Posterior cingulate gyrus (tissue), 11 donors: Measurements from ENCODE around the gene S100B.
"Not testable (repeated sequence)": the region's sequence is repeated elsewhere in the genome, so short reads cannot be mapped to it uniquely, and the experiment has no call there.

ENCODE experiments used
- DNase-seq, 10 donors: peaks; one replicate each; pipeline versions ENCODE4 v3.0.0 to v3.0.0-alpha.2; 2020 to 2021; ENCODE audit warnings: mixed read lengths in 3 of 10
- intact Hi-C: fragments of 100-400 bp; cut with DNase I; formaldehyde crosslinking; loops from one replicate; pipeline ENCODE4 v1.15.1; 2023

Gene S100B

DNA sequence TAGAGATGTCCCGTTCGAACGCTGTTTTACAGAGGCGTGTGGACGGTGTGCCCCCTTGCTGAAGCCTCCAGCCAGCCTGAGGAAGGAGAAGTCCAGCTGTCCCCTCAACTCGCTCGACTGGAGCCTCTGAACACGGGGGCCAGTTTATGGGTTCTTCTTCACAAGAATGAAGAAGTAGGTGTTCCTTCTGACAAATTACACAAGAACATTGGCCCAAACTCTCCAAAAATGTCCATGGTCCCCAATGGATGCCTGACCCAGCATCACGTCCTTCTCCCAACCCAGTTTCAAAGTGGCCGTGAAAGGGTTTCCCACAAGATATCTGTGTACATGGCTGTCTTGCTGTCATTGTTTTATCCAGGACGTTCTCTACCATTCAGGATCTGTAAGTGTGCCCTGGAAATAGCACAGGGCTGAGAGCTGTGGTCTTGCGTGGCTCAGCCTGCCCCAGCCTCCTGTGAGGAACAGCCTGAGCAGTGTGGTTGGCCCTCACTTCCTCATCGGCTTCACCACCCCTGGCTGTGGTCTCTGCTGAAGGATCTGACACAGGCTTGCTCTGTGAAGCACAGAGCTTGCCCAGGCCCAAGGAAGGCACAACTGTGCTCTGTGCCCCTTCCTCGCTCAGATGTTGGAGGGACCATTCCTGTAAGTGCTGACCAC, 1.0 kb upstream of the S100B start:
- peak in 3 of 10 donors; percentile 24 to 90 (median 34) for DNase-seq
- intact Hi-C loops, result no loop called here

DNA sequence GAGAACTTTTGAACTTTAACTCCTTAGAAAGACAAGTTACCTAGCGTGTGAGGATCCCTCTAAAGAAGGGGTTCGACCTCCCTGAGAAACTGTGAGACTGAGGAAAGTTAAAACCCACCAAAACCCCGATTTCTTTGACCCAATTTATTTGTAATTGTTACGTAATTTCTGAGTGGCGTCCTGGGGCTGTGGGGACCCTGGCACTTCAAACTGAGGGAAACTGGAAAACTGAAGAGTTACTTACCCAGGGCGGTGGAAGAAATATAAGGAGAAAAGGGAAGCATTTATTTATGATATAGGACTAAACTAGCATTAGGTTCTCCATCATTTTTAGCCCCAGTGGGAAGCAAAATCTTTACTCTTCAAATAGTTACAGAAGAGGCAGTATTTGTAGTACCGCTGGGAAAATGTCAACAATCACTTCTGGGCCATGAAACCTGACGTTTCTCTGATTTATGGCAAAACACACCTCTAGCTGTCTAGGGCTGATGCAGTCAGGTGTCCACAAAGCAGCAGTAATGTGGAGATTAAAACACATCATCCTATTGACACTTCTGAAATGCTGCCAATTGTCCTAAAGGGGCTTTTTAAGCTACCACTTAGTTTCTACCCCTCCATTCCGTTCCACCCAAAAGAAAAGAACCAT, 430 bp downstream of the S100B start:
- no peak for DNase-seq
- intact Hi-C loops, result no loop called here

DNA sequence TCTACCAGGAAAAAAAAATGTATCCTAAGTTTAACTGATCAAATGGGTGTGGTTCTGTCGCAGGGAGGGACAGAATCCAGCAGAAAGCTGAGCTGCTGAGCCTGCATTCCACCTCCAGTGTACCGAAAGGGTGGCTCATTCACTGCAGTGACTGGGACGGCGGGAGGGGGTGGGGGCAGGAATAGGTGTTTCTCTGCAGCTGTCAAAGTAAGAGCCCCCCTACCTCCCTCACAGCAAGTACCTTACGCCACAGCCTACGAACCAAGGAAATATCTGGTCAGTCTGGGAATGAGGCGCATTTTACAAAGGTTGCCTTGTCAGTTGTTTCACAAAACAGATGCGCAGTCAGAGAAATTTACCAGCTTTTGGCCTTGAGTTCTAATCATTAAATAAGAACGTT, 1.7 kb downstream of the S100B start:
- DNase-seq, result peak in 2 of 10 donors; percentile 44 to 55
- intact Hi-C loops, result no loop called here

DNA sequence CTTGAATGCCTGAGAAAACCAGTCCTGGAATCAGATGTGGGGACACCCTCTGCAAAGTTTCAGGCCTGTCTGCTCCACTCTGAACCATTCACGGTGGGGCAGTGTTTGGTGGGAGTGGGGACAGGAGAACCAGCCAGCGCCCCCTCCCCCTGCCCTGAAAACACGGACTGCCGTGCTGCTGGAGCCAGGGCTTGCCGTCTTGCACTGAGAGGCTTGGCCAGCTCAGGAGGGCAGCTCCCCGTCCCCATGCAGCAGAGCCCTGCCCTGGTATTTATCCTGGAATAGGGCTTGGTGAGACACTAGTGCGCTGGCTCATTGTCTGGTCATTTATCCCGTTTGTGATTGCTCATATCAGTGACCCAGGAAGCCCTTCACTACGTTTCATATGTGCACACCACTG, 3.9 kb downstream of the S100B start:
- no peak for DNase-seq
- intact Hi-C loops, result no loop called here

DNA sequence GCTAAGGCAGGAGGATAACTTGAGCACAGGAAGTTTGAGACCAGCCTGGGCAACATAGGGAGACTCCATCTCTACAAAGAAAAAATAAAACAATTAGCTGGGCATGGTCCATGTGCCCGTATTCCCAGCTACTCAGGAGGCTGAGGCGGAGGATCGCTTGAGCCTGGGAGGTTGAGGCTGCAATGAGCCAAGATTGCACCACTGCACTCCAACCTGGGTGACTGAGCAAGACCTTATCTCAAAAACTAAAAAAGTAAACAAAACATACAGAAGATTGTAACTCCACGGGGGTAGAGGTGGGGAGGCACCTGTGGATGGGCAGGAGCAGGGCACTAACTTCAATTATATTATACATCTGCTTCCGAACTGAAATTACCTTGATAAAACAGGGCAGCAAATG, 4.6 kb downstream of the S100B start:
- no peak for DNase-seq
- intact Hi-C loops, result no loop called here

DNA sequence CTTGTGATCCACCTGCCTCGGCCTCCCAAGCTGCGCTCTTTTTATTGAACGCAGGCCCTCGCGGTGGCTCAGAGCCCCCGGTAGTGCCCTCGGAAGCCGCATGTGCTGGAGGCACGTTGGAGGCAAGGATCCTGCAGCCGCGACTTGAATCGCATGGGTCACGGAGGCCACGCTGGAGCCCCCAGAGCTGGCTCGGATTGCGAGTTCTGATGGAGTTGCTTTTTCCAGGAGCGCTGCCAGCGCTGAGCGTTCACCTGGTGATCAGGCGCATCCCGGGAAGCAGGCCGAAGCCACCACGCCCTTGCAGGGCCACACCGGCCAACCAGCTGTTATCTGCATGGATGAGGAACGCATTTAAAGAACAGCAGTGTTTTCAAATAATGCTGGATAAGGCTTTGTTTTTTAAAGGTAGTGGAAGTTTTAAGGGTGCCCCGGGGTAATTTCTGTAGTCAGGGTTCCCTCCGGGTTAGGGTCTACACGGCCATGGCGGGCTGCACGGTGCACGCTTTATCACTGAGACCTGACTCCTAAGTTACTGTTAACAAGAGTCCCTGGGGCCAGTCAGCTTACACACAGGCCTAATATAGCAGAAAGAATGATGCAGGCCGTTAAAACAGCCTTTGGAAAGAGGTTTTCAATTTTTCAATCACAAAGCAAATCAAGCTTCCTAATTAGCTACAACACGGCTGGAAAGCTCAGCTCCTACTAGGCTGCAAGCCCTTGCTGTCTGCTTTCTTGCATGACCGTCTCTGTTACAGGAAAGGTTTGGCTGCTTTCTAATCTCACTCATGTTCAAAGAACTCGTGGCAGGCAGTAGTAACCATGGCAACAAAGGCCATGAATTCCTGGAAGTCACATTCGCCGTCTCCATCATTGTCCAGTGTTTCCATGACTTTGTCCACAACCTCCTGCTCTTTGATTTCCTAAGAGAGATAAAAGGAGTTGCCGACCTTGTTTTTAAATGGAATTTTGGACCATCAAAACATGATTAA, 6.0 kb downstream of the S100B start:
- intact Hi-C loops, result no loop called here
- DNase-seq, result no peak

DNA sequence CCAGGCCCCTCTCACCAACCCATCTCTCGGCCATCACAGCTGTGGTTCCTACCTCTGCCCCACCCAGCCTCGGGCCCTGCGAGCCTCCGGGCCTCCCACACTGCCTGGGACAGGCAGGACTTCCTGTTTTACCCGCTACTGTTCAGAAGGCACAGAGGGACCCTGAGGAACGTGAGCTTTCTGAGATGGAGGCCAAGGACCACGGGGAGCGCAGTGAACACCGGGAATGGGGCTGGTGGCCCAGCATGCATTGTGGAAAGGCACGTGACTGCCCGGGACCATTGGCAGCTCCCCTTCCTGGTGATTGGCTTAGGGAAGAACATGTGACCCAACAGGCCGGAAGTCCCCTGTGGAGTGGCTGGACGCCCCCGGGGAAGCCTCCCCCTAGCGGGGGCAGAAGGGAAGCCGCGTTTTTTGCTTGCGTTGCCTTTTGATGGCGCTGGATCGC, 7.0 kb downstream of the S100B start:
- intact Hi-C loops, result no loop called here
- peak in 1 of 10 donors; percentile 53 for DNase-seq

DNA sequence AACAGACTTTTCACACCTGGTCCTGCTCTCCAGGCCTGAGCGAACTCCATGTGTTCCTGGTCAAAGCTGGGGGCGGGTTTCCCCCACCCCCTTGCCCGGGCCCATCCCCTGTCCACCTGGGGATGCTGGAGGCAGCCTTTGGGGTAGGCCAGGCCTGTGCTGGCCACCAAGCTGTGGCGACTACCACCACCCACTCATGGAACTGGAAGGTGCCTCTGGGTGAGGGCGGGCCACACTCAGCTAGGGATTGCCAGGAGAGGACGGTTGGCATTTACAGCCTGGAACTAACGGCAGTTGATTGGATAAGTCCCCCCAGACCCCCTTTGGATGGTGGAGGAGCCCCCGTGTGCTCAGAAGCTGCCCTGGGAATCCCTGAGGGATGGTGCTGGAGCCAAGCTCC, 7.9 kb downstream of the S100B start:
- intact Hi-C loops, result no loop called here
- DNase-seq, result no peak

DNA sequence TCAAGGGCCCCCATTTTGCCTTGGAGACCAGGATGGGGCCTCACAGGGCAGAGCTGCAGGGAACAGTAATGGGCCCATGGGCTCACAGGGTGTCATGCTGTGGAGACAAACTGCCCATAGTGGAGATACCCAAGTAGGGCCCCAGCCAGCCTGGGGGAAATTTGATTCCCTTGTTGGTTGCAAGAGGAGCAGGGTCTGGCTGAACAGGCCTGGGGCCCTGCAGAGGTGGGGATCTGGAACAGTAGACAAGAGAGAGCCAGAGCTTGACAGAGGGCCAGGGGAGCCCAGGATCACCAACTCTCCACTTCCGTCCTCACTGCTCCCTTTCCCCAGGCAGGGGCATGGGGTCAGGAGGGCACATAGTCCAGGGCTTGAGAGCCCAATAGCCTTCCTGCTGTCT, 8.7 kb downstream of the S100B start:
- no peak for DNase-seq
- intact Hi-C loops, result no loop called here

DNA sequence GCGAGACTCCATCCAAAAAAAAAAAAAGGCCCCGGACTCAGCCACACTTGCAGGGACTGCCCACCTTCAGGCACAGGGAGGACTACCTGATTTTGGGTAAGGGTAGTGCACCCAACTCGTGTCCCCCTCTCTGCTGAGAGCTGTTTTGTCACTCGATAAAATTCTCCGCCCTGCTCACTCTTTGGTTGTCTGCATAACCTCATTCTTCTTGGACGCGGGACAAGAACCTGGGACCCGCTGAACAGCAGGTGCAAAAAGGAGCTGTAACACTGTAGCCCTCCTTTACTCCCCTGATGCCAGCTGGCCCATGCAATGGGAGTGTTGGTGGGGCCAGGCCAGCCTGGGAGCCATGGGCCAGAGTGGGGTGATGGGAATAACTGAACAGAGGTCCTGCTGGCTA, 10.6 kb downstream of the S100B start:
- intact Hi-C loops, result no loop called here
- DNase-seq, result no peak

DNA sequence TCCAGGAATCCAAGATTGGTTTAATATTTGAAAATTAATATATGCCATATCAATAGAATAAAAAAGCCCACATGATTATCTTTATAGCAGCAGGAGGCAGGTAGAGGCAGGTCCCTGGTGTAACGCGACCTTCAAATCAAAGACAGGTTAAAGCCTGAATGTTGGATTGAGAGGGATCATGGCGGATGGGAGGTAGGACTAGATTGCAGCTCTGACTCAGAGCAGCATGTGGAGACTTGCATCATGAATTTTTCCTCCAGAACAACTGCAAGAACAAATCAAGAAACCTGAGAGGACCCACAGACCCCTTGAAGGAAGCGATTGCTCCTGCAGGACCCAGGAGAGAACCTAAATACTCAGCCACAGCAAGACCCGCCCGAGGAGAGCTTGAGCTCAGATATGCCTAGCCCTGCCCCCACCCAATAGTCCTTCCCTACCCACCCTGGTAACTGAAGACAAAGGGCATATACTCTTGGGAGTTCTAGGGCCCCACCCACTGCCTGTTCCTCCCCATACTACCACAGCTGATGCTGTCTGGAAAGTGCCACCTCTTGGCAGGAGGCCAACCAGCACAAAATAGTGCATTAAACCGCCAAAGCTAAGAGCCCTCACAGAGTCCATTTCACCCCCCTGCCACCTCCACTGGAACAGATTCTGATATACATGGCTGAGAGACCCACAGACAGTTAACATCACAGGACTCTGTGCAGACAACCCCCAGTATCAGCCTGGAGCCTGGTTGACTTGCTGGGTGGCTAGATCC, 19.5 kb downstream of the S100B start:
- no peak for DNase-seq
- intact Hi-C loops, result no loop called here

DNA sequence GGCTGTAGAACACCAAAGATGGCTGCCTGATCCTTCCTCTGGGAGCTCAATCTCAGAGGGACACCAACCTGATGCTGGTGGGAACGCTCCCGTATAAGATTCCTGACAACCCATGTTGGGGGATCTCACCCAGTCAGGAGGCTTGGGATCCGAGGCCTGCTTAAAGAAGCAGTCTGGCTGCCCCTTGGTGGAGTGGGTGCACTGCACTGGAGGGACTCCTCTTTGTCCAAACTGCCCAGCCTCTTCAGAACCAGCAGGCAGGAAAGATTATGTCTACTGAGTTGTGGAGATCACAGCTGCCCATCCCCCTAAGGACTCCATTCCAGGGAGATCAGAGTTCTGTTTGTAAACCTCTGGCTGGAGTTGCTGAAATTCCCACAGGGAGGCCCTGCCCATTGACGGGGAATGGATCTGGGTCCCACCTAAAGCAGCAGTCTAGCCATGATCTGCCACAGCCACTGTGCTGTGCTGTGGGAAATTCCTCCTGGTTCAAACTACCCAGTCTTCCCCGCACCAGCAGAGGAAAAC, 23.0 kb downstream of the S100B start:
- DNase-seq, result no peak
- intact Hi-C loops, result no loop called here

DNA sequence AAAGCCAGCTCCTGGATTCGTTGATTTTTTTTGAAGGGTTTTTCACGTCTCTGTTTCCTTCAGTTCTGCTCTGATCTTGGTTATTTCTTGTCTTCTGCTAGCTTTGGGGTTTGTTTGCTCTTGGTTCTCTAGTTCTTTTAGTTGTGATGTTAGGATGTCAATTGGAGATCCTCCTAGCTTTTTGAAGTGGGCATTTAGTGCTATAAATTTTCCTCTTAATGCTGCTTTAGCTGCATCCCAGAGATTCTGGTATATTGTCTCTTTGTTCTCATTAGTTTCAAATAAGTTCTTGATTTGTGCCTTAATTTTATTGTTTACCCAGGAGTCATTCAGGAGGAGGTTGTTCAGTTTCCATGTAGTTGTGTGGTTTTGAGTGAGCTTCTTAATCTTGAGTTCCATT, 25.5 kb downstream of the S100B start:
- DNase-seq, intact Hi-C loops: not testable (repeated sequence)

DNA sequence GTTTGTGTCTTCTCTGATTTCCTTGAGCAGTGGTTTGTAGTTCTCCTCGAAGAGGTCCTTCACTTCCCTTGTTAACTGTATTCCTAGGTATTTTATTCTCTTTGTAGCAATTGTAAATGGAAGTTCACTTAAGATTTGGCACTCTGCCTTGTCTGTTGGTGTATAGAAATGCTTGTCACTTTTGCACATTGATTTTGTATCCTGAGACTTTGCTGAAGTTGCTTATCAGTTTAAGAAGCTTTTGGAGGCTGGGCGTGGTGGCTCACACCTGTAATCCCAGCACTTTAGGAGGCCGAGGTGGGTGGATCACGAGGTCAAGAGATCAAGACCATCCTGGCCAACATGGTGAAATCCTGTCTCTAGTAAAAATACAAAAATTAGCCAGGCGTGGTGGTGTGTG, 27.1 kb downstream of the S100B start:
- DNase-seq, intact Hi-C loops: not testable (repeated sequence)

DNA sequence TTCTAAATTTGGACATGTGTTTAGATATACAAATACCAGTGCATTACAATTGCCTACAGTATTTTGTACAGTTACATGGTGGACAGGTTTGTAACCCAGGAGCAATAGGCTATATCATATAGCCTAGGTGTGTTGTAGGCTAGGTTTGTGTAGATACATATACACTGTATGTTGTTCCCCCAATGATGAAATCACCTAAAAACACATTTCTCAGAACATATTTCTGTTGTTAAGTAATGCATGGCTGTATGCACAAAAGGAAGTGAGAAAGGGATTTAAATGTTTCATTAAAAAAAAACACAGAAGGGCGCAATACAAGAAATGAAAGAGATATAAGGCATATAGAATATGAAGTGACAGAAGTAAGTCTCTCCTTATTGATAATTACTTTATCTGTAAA, 32.0 kb downstream of the S100B start:
- DNase-seq, result no peak
- intact Hi-C loops, result no loop called here

DNA sequence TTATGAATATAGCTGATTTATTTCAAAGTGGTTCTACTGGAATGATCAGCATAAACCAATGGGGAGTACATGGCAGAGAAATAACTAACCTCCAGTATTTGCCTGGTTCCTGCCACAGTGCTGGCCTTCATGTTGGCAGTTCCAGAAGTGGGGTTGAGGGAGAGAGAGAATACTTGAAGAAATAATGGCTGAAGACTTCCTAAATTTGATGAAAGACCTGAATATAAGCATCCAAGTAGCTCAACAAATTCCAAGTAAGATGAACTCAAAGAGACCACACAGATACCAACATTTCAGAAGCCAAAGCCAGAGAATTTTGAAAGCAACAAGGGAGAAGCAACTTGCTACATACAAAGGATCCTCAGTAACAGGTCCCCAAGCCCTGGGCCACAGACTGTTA, 34.3 kb downstream of the S100B start:
- DNase-seq, result no peak
- intact Hi-C loops, result no loop called here

DNA sequence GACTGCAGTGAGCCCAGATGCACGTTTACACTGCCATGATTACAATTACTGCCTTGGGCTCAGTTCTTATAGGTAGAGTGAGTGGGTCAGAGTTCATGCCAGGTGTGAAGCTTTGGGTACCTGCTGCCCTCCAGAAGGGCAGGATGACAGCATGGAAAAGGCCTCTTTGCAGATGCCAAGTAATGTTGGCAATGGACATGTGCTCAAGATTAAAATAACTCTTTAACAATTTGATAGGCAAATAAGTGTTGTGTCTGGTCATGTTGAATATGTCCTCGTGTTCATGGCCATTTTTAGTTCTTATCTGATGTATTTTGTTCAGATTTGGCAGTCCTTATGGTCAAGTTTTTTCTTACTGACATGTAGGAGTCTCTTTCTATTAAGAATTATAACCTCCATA, 34.8 kb downstream of the S100B start:
- DNase-seq, result no peak
- intact Hi-C loops, result no loop called here

DNA sequence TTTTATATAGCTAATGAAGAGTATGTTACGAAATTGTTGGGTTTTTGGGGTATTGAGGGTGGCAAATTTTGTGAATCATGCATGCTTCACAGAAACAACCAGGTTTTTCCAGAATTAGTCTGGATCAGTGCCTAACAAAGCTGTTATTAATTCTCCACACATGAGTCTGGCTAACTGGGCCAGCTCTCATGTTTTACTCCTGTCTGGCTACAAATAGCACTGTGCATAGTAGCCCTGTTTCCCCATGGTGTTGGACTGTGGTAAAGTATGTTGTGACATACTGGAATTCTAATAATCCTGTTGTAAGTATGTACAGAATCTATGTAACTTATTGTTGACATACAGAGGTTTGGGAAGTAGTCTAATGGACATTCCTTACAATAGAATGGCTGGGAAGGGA, 35.8 kb downstream of the S100B start:
- DNase-seq, result no peak
- intact Hi-C loops, result no loop called here

DNA sequence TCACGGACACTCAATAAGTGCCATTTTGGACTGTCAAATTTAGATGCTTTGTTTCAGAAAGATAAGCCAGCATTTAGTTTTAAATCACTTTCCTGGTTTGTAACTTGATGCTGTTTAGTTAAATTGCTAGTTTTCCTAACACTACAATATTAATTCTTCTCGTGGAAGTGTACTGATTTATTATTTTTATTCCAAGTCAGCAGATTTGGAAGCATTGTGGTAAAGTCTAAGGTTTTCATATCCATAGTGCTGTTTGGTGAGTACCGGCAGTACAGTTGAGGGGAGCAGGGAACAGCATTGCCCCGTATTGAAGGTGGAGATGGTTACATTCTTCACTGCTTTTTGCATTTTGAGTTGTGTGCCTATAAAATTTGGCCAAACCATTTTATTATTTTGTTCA, 36.3 kb downstream of the S100B start:
- intact Hi-C loops, result no loop called here

DNA sequence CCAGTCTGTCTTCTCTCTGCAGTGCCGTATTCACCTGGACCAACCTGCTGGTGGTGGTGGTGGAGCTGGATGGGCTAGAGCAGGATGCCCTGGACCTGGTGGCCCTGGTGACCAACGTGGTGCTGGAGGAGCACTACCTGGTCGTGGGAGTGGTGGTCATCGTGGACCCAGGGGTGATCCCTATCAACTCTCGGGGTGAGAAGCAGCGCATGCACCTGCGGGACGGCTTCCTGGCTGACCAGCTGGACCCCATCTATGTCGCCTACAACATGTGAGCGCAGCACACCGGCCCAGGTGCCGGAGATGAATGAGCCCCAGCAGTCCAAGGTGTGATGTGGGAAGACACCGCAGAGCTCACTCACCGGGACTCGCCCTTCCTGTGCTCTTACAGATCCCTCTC, 37.5 kb downstream of the S100B start:
- intact Hi-C loops, result no loop called here
- DNase-seq, result peak in 1 of 10 donors; percentile 74

More for the DNA sequence above, 36.3 kb downstream of the S100B start:
- no peak for DNase-seq
